Peyer's patch (tissue), 4 donors: ENCODE measurements around the gene MINDY4. TPM values are rescaled to one million over a fixed set of nuclear protein-coding genes. Genes with fewer than 3 reads are reported as not detected.

Source experiments
- DNase-seq, 3 donors: peaks; one replicate each; pipeline ENCODE4 v3.0.0-alpha.2; 2017 to 2019
- H3K27ac ChIP-seq, 4 donors: fragments of 200-600 bp; sonication (generic); one replicate each; pipeline ENCODE4 v1.5.1; 2016 to 2019
- H3K27me3 ChIP-seq, 2 donors: fragments of 200-600 bp; sonication (generic); one replicate each; pipeline ENCODE4 v1.5.1; 2019
- H3K36me3 ChIP-seq, 3 donors: fragments of 200-600 bp; sonication (generic); one replicate each; pipeline ENCODE4 v1.5.1; 2016 to 2019
- H3K4me1 ChIP-seq, 4 donors: fragments of 200-600 bp; sonication (generic); one replicate each; pipeline ENCODE4 v1.5.1; 2016 to 2019
- H3K4me3 ChIP-seq, 4 donors: fragments of 200-600 bp; sonication (generic); 1 replicate in 3 of 4; 2 replicates in 1 of 4; pipeline ENCODE4 v1.5.1; 2016 to 2019; ENCODE audit warnings: mild to moderate bottlenecking in 1 of 4
- H3K9me3 ChIP-seq, 4 donors: fragments of 200-600 bp; sonication (generic); one replicate each; pipeline ENCODE4 v1.5.1; 2016 to 2019; ENCODE audit warnings: mild to moderate bottlenecking in 1 of 4
- CTCF ChIP-seq, 6 experiments: fragments of 450-650 bp in 4 of 6; fragments of 200-600 bp in 2 of 6; sonication (generic) in 1 of 6; IDR thresholded peaks; one replicate each; pipeline ENCODE4 v1.5.1; 2017 to 2019; ENCODE audit warnings: antibody characterized with exemption in 6 of 6, mild to moderate bottlenecking in 3 of 6, moderate library complexity in 1 of 6
- POLR2A ChIP-seq, 2 donors: fragments of 450-650 bp; IDR thresholded peaks; one replicate each; pipeline ENCODE4 v1.5.1; 2017; ENCODE audit warnings: antibody characterized with exemption in 2 of 2, mild to moderate bottlenecking in 2 of 2, moderate library complexity in 2 of 2
- total RNA-seq, 4 donors: library from RNA; depleted of rRNA; stranded (reverse); fragments of >200 nt; gene quantifications; one replicate each; pipeline ENCODE4 v1.1.0, GENCODE V29; 2016

Gene MINDY4
- total RNA-seq, 4 donors from 2014 or later, result 3.9 to 19.8 (median 6.8) TPM

GRCh38 chr7:30923009-30923773, 152.0 kb downstream of the MINDY4 start:
- no peak overlapping the region for H3K4me3 ChIP-seq
- peak in 2 of 3 donors; percentile 26 to 28 for DNase-seq

GRCh38 chr7:30923774-30924413, 152.7 kb downstream of the MINDY4 start:
- Histone ChIP-seq H3K4me3 (no peak overlapping the region), H3K36me3 (peaks cover 0 to 19% (median 0%) of the 10 kb centered on the region in 3 donors), H3K9me3 (no peaks in the 10 kb centered on the region), H3K27me3 (no peaks in the 10 kb centered on the region), H3K27ac (no peak overlapping the region), H3K4me1 (peaks cover 0 to 22% (median 0%) of the 10 kb centered on the region in 4 donors)
- TF ChIP-seq POLR2A (IDR thresholded peaks at IDR 0.05) (no peak), CTCF (IDR thresholded peaks at IDR 0.05) (no peak)
- peak in 1 of 3 donors; percentile 25 for DNase-seq

More at GRCh38 chr7:30923009-30923773, 152.0 kb downstream of the MINDY4 start:
- peaks cover 0 to 19% (median 0%) of the 10 kb centered on the region in 3 donors for H3K36me3 ChIP-seq
- no peaks in the 10 kb centered on the region for H3K27me3 ChIP-seq
- TF ChIP-seq CTCF (IDR thresholded peaks at IDR 0.05) (no peak), POLR2A (IDR thresholded peaks at IDR 0.05) (no peak)
- H3K4me1 ChIP-seq, result peaks cover 0 to 22% (median 0%) of the 10 kb centered on the region in 4 donors
- no peaks in the 10 kb centered on the region for H3K9me3 ChIP-seq
- H3K27ac ChIP-seq, result no peak overlapping the region

DNA sequence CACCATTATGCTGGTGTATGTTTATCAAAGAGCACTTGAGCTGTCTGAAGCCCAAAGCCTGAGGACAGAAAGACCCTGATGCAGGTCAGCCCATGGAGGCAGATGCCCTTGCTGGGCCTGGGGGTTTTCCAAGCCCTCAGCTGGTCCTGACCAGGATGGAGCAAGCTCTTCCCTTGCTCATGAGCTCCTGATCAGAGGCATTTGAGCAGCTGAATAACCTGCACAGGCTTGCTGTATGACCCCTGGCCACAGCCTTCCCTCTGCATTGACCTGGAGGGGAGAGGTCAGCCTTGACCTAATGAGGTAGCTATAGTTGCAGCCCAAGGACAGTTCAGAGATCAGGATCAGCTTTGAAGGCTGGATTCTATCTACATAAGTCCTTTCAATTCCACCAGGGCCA, 153.4 kb downstream of the MINDY4 start:
- Histone ChIP-seq H3K4me3 (no peak overlapping the region), H3K9me3 (no peaks in the 10 kb centered on the region), H3K36me3 (peaks cover 0 to 19% (median 0%) of the 10 kb centered on the region in 3 donors), H3K4me1 (peaks cover 0 to 20% (median 0%) of the 10 kb centered on the region in 4 donors), H3K27me3 (no peaks in the 10 kb centered on the region), H3K27ac (no peak overlapping the region)
- peak in 1 of 3 donors; percentile 26 for DNase-seq
- TF ChIP-seq CTCF (IDR thresholded peaks at IDR 0.05) (no peak), POLR2A (IDR thresholded peaks at IDR 0.05) (no peak)

DNA sequence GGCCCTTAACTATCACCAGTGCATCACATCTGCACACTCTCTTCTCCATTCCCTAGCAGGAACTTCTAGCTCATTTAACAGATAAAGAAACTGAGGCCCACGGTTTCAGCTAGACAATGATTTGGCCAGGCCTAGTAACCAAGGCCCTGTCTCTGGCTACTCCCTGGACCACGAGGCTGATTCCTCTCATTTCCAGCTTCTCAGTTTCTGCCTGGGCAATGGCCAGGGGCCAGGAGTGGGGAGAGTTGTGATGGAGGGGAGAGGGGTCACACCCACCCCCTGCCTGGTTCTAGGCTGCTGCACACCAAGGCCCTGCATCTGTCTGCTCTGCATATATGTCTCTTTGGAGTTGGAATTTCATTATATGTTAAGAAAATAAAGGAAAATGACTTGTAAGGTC, 153.9 kb downstream of the MINDY4 start:
- Histone ChIP-seq H3K27me3 (no peaks in the 10 kb centered on the region), H3K36me3 (peaks cover 0 to 19% (median 0%) of the 10 kb centered on the region in 3 donors), H3K4me3 (no peak overlapping the region), H3K4me1 (peaks cover 0 to 15% (median 0%) of the 10 kb centered on the region in 4 donors), H3K9me3 (no peaks in the 10 kb centered on the region), H3K27ac (no peak overlapping the region)
- no peak for TF ChIP-seq CTCF (IDR thresholded peaks at IDR 0.05)
- TF ChIP-seq POLR2A (IDR thresholded peaks at IDR 0.05), result no peak
- DNase-seq, result no peak

- Histone ChIP-seq H3K9me3 (no peaks in the 10 kb centered on the region), H3K4me3 (no peak overlapping the region), H3K4me1 (peaks cover 0 to 7% (median 0%) of the 10 kb centered on the region in 4 donors), H3K27ac (no peak overlapping the region), H3K27me3 (no peaks in the 10 kb centered on the region), H3K36me3 (peaks cover 0 to 19% (median 0%) of the 10 kb centered on the region in 3 donors)
- DNase-seq, result peak; percentile 10 to 44 (median 31)
- TF ChIP-seq POLR2A (IDR thresholded peaks at IDR 0.05) (no peak), CTCF (IDR thresholded peaks at IDR 0.05) (no peak)
These were observed 154.7 kb downstream of the MINDY4 start for GRCh38 chr7:30925913-30926312.
